Activated naive CD4-positive, alpha-beta T cell treated with anti-CD3 and anti-CD28 coated beads for 36 hours (primary cell): ENCODE results near the gene TBC1D10A. TPM values are rescaled to one million over a fixed set of nuclear protein-coding genes. Genes with fewer than 3 reads are reported as not detected.

Experiments
- CTCF ChIA-PET: fragments of 350-600 bp; sonication (Branson Sonifier 250); formaldehyde crosslinking; loops from one replicate; lab custom pipeline; 2021; ENCODE audit warnings: antibody characterized with exemption; lab: Charles Lee
- DNase-seq: peaks from one replicate; pipeline ENCODE4 v3.0.0-alpha.2; 2020
- H3K27ac Mint-ChIP-seq: one replicate; pipeline ENCODE4 v1.8.0; 2021; ENCODE audit warnings: mild to moderate bottlenecking, mixed read lengths
- H3K27me3 Mint-ChIP-seq: one replicate; pipeline ENCODE4 v1.8.0; 2021; ENCODE audit warnings: low read depth, mixed read lengths
- H3K36me3 Mint-ChIP-seq: one replicate; pipeline ENCODE4 v1.8.0; 2021; ENCODE audit warnings: low read depth, mixed read lengths
- H3K4me1 Mint-ChIP-seq: one replicate; pipeline ENCODE4 v1.8.0; 2021; ENCODE audit warnings: low read depth, mixed read lengths
- H3K4me3 Mint-ChIP-seq: one replicate; pipeline ENCODE4 v1.8.0; 2021; ENCODE audit warnings: mild to moderate bottlenecking, moderate library complexity, mixed read lengths
- H3K9me3 Mint-ChIP-seq: one replicate; pipeline ENCODE4 v1.8.0; 2021; ENCODE audit warnings: mixed read lengths
- intact Hi-C: fragments of 100-400 bp; cut with micrococcal nuclease; formaldehyde crosslinking; loops from one replicate; pipeline ENCODE4 v1.15.1; 2023
- total RNA-seq, 2 experiments: library from RNA; stranded (reverse); gene quantifications; one replicate each; pipeline ENCODE4 v1.2.3, GENCODE V29; 2021

Gene TBC1D10A
- total RNA-seq, 2 experiments from 2014 or later: 19.4 to 21.4 TPM

GRCh38 chr22:30306627-30307011, 20.1 kb downstream of the TBC1D10A start:
- H3K4me3 Mint-ChIP-seq: peak overlapping the region; percentile 70
- no peak for DNase-seq
- CTCF ChIA-PET: interaction anchor here (0.7 to 3.6 kb wide), 3 partner anchors 10 to 19 kb away, joined by 3 to 10 read pairs (median 8); no protein-coding TSS in a partner anchor
- H3K4me1 Mint-ChIP-seq: peaks cover 98% of the 10 kb centered on the region
- H3K36me3 Mint-ChIP-seq: peaks cover 3% of the 10 kb centered on the region
- no peaks in the 10 kb centered on the region for H3K9me3 Mint-ChIP-seq
- no peaks in the 10 kb centered on the region for H3K27me3 Mint-ChIP-seq
- peak overlapping the region; percentile 97 for H3K27ac Mint-ChIP-seq
- intact Hi-C loops: loop anchor here (1.0 kb wide), 2 partner anchors 9 to 50 kb away; partner anchors contain the start of gene SF3A1

GRCh38 chr22:30305906-30306626, 20.7 kb downstream of the TBC1D10A start:
- CTCF ChIA-PET: interaction anchor here (0.7 to 3.6 kb wide), 3 partner anchors 11 to 18 kb away, joined by 3 to 10 read pairs (median 8); no protein-coding TSS in a partner anchor
- H3K27ac Mint-ChIP-seq: peak overlapping the region; percentile 97
- peak; percentile 62 for DNase-seq
- H3K27me3 Mint-ChIP-seq: no peaks in the 10 kb centered on the region
- H3K9me3 Mint-ChIP-seq: no peaks in the 10 kb centered on the region
- intact Hi-C loops: loop anchor here (1.0 to 2.0 kb wide), 4 partner anchors 9 to 50 kb away; partner anchors contain the start of genes CASTOR1, SF3A1 and TBC1D10A
- H3K36me3 Mint-ChIP-seq: peaks cover 7% of the 10 kb centered on the region
- peaks cover 98% of the 10 kb centered on the region for H3K4me1 Mint-ChIP-seq
- H3K4me3 Mint-ChIP-seq: peak overlapping the region; percentile 70

GRCh38 chr22:30305519-30305905, 21.2 kb downstream of the TBC1D10A start:
- peak overlapping the region; percentile 97 for H3K27ac Mint-ChIP-seq
- peak; percentile 78 for DNase-seq
- peaks cover 7% of the 10 kb centered on the region for H3K36me3 Mint-ChIP-seq
- H3K27me3 Mint-ChIP-seq: no peaks in the 10 kb centered on the region
- no peaks in the 10 kb centered on the region for H3K9me3 Mint-ChIP-seq
- peaks cover 98% of the 10 kb centered on the region for H3K4me1 Mint-ChIP-seq
- CTCF ChIA-PET: no interaction called here
- H3K4me3 Mint-ChIP-seq: peak overlapping the region; percentile 70
- intact Hi-C loops: loop anchor here (1.0 to 2.0 kb wide), 2 partner anchors 17 to 21 kb away; partner anchors contain the start of genes CASTOR1 and TBC1D10A

- intact Hi-C loops: loop anchor here (1.0 to 2.0 kb wide), 2 partner anchors 16 to 22 kb away; partner anchors contain the start of genes CASTOR1 and TBC1D10A
- CTCF ChIA-PET: interaction anchor here (0.5 to 0.7 kb wide), 2 partner anchors 54 to 70 kb away, joined by 3 read pairs; no protein-coding TSS in a partner anchor
- Mint-ChIP-seq H3K4me3 (peak overlapping the region; percentile 70), H3K4me1 (peaks cover 97% of the 10 kb centered on the region), H3K9me3 (no peaks in the 10 kb centered on the region), H3K27me3 (no peaks in the 10 kb centered on the region), H3K27ac (peak overlapping the region; percentile 97), H3K36me3 (peaks cover 7% of the 10 kb centered on the region)
- DNase-seq: no peak
Measured at GRCh38 chr22:30304495-30305244, 22.1 kb downstream of the TBC1D10A start.

GRCh38 chr22:30302810-30303138, 24.0 kb downstream of the TBC1D10A start:
- peaks cover 96% of the 10 kb centered on the region for H3K4me1 Mint-ChIP-seq
- DNase-seq: no peak
- intact Hi-C loops: no loop called here

GRCh38 chr22:30301995-30302809, 24.5 kb downstream of the TBC1D10A start:
- Mint-ChIP-seq H3K4me1 (peaks cover 98% of the 10 kb centered on the region), H3K36me3 (peaks cover 8% of the 10 kb centered on the region), H3K4me3 (peak overlapping the region; percentile 30), H3K9me3 (no peaks in the 10 kb centered on the region), H3K27ac (peak overlapping the region; percentile 97), H3K27me3 (no peaks in the 10 kb centered on the region)
- intact Hi-C loops: no loop called here
- CTCF ChIA-PET: interaction anchor here (0.6 to 1.9 kb wide), 6 partner anchors 11 to 123 kb away, joined by 3 to 10 read pairs (median 4); partner anchors contain the start of gene MTFP1
- peak; percentile 42 for DNase-seq

More at GRCh38 chr22:30302810-30303138, 24.0 kb downstream of the TBC1D10A start:
- Mint-ChIP-seq H3K4me3 (peak overlapping the region; percentile 30), H3K9me3 (no peaks in the 10 kb centered on the region), H3K36me3 (peaks cover 8% of the 10 kb centered on the region), H3K27me3 (no peaks in the 10 kb centered on the region), H3K27ac (peak overlapping the region; percentile 97)
- CTCF ChIA-PET: interaction anchor here (1.1 to 1.9 kb wide), 4 partner anchors 10 to 88 kb away, joined by 3 to 10 read pairs (median 4); no protein-coding TSS in a partner anchor

GRCh38 chr22:30299322-30299721, 27.4 kb downstream of the TBC1D10A start:
- H3K27ac Mint-ChIP-seq: peak overlapping the region; percentile 70
- DNase-seq: no peak
- intact Hi-C loops: no loop called here
- H3K27me3 Mint-ChIP-seq: no peaks in the 10 kb centered on the region
- no peak overlapping the region for H3K4me3 Mint-ChIP-seq
- CTCF ChIA-PET: interaction anchor here (1.0 to 1.4 kb wide), 2 partner anchors 11 to 24 kb away, joined by 4 to 5 read pairs; no protein-coding TSS in a partner anchor
- H3K36me3 Mint-ChIP-seq: peaks cover 8% of the 10 kb centered on the region
- peaks cover 90% of the 10 kb centered on the region for H3K4me1 Mint-ChIP-seq
- H3K9me3 Mint-ChIP-seq: no peaks in the 10 kb centered on the region

- H3K27me3 Mint-ChIP-seq: no peaks in the 10 kb centered on the region
- intact Hi-C loops: no loop called here
- H3K9me3 Mint-ChIP-seq: no peaks in the 10 kb centered on the region
- H3K4me3 Mint-ChIP-seq: no peak overlapping the region
- no peak for DNase-seq
- CTCF ChIA-PET: interaction anchor here (0.6 to 3.6 kb wide), 2 partner anchors 11 to 24 kb away, joined by 4 to 20 read pairs; no protein-coding TSS in a partner anchor
- H3K36me3 Mint-ChIP-seq: peaks cover 12% of the 10 kb centered on the region
- peak overlapping the region; percentile 72 for H3K27ac Mint-ChIP-seq
- peaks cover 83% of the 10 kb centered on the region for H3K4me1 Mint-ChIP-seq
Measured at GRCh38 chr22:30297991-30298701, 28.6 kb downstream of the TBC1D10A start.

- Mint-ChIP-seq H3K4me1 (peaks cover 76% of the 10 kb centered on the region), H3K27me3 (no peaks in the 10 kb centered on the region), H3K4me3 (no peak overlapping the region), H3K36me3 (peaks cover 9% of the 10 kb centered on the region), H3K9me3 (no peaks in the 10 kb centered on the region), H3K27ac (peak overlapping the region; percentile 72)
- intact Hi-C loops: no loop called here
- no peak for DNase-seq
- CTCF ChIA-PET: interaction anchor here (0.6 to 3.6 kb wide), 2 partner anchors 10 to 25 kb away, joined by 4 to 20 read pairs; no protein-coding TSS in a partner anchor
Measured at GRCh38 chr22:30297276-30297990, 29.3 kb downstream of the TBC1D10A start.

- Mint-ChIP-seq H3K36me3 (peaks cover 9% of the 10 kb centered on the region), H3K4me3 (no peak overlapping the region)
Measured at GRCh38 chr22:30296833-30297232, 29.9 kb downstream of the TBC1D10A start.

More at GRCh38 chr22:30296833-30297232, 29.9 kb downstream of the TBC1D10A start:
- intact Hi-C loops: no loop called here
- no peak for DNase-seq
- Mint-ChIP-seq H3K9me3 (no peaks in the 10 kb centered on the region), H3K4me1 (peaks cover 70% of the 10 kb centered on the region), H3K27ac (peak overlapping the region; percentile 72), H3K27me3 (no peaks in the 10 kb centered on the region)
- CTCF ChIA-PET: interaction anchor here (1.5 to 3.6 kb wide), 2 partner anchors 10 to 96 kb away, joined by 3 to 20 read pairs; no protein-coding TSS in a partner anchor
